Pancreas (tissue), 10 donors: ENCODE results near the gene NEUROG1. TPM values are rescaled to one million over a fixed set of nuclear protein-coding genes. Genes with fewer than 3 reads are reported as not detected.

Experiments used
- ATAC-seq, 4 donors: fragments of 200-7000 bp; cut with Tn5 transposase; one replicate each; pipeline versions ENCODE4 v1.8.0 to v1.9.1; 2020; ENCODE audit warnings: mild to moderate bottlenecking in 4 of 4, moderate library complexity in 4 of 4
- DNase-seq, 6 donors: peaks; one replicate each; pipeline ENCODE4 v3.0.0-alpha.2; 2020
- FAIRE-seq: peaks from 2 replicates; lab custom pipeline; 2012; peaks lifted over from hg19 to GRCh38; lab: Jason Lieb, UNC
- H3K27ac ChIP-seq, 4 donors: fragments of 200-600 bp; sonication (generic); 1 replicate in 3 of 4; 2 replicates in 1 of 4; pipeline versions ENCODE4 v1.5.0 to v1.8.0; 2020
- H3K27me3 ChIP-seq, 4 donors: fragments of 200-600 bp; one replicate each; pipeline ENCODE4 v1.8.0; 2021
- H3K36me3 ChIP-seq, 3 donors: fragments of 200-600 bp; sonication (generic) in 1 of 3; one replicate each; pipeline versions ENCODE4 v1.5.0 to v1.8.0; 2020 to 2021
- H3K4me1 ChIP-seq, 3 donors: fragments of 200-600 bp; one replicate each; pipeline ENCODE4 v1.8.0; 2021
- H3K4me3 ChIP-seq, 4 donors: fragments of 200-600 bp; sonication (generic) in 2 of 4; one replicate each; pipeline versions ENCODE4 v1.5.0 to v1.8.0; 2020 to 2021
- H3K9me3 ChIP-seq, 4 donors: fragments of 200-600 bp; one replicate each; pipeline ENCODE4 v1.8.0; 2021
- CTCF ChIP-seq, 4 donors: fragments of 200-600 bp; sonication (generic) in 3 of 4; IDR thresholded peaks; one replicate each; pipeline versions ENCODE4 v1.5.0 to v1.8.0; 2021; ENCODE audit warnings: antibody characterized with exemption in 4 of 4
- WGBS, 2 donors: extraction: QIAGEN DNeasy Blood & Tissue Kit; methylation state at CpG; one replicate each; pipeline ENCODE4 v1.1.7; 2013; 5-methylcytosine and 5-hydroxymethylcytosine counted together
- intact Hi-C, 3 donors: fragments of 100-400 bp; cut with DNase I; formaldehyde crosslinking; loops; one replicate each; pipeline versions ENCODE4 v1.11.1 to v1.14.2; 2022
- polyA plus RNA-seq, 2 donors: library from polyadenylated mRNA; stranded (reverse); fragments of 200-250 nt; gene quantifications; one replicate each; pipeline ENCODE4 v1.2.3, GENCODE V29; 2013
- total RNA-seq, 6 donors: library from RNA; stranded (reverse); fragmentation: NEBNext Ultra II Directional in 4 of 6; extraction: Animal tissue kit (Norgen Biotek cat#: 25700) in 4 of 6; gene quantifications; one replicate each; pipeline versions ENCODE4 v1.2.1 to v1.2.4, GENCODE V29; 2021 to 2023
- donor health status: healthy with polysubstance abuse.
- donor health status: DM: no; HTN: no; CAD: no; lungs with moderate emphysema.
- donor health status: DM: no; HTN: no; CAD: no.
- donor health status: control.
- donor health status: control.
- donor health status: Bipolar disorder and iron deficiency.
- donor health status: DM: yes; HTN: yes; CAD: no.
- donor health status: DM: no; HTN: no; CAD: no.
- donor health status: DM: no; HTN: no; CAD: no.
- donor health status: DM: yes; HTN: yes; CAD: no.

NEUROG1 gene
- total and polyA plus RNA-seq, 8 donors, result not detected

GRCh38 chr5:135509995-135510394, 25.8 kb downstream of the NEUROG1 start:
- Histone ChIP-seq H3K27ac (no peak overlapping the region), H3K4me3 (no peak overlapping the region), H3K36me3 (no peaks in the 10 kb centered on the region), H3K4me1 (no peaks in the 10 kb centered on the region), H3K27me3 (peaks cover 0 to 17% (median 2%) of the 10 kb centered on the region in 4 donors), H3K9me3 (no peaks in the 10 kb centered on the region)
- FAIRE-seq, result no peak
- no peak for DNase-seq
- no peak for ATAC-seq
- intact Hi-C loops, result no loop called here
- 59 to 72% methylated on average over 6 of the region's 6 CpGs for WGBS, 2 donors
- no peak for TF ChIP-seq CTCF (IDR thresholded peaks at IDR 0.05)

GRCh38 chr5:135508496-135509005, 27.2 kb downstream of the NEUROG1 start:
- H3K27me3 ChIP-seq, result peaks cover 0 to 27% (median 2%) of the 10 kb centered on the region in 4 donors
- no peak for FAIRE-seq
- H3K27ac ChIP-seq, result no peak overlapping the region
- intact Hi-C loops, result no loop called here
- no peaks in the 10 kb centered on the region for H3K36me3 ChIP-seq
- H3K4me1 ChIP-seq, result no peaks in the 10 kb centered on the region
- DNase-seq, result no peak
- no peaks in the 10 kb centered on the region for H3K9me3 ChIP-seq
- WGBS, 2 donors, result 2 to 4% methylated on average over 16 of the region's 16 CpGs
- no peak for ATAC-seq
- no peak for TF ChIP-seq CTCF (IDR thresholded peaks at IDR 0.05)
- no peak overlapping the region for H3K4me3 ChIP-seq

- intact Hi-C loops, result no loop called here
- H3K27ac ChIP-seq, result no peak overlapping the region
- FAIRE-seq (no peak), ATAC-seq (no peak), DNase-seq (no peak)
- H3K4me1 ChIP-seq, result no peaks in the 10 kb centered on the region
- H3K27me3 ChIP-seq, result peaks cover 0 to 26% (median 2%) of the 10 kb centered on the region in 4 donors
- H3K36me3 ChIP-seq, result no peaks in the 10 kb centered on the region
- H3K9me3 ChIP-seq, result no peaks in the 10 kb centered on the region
- no peak overlapping the region for H3K4me3 ChIP-seq
- no peak for TF ChIP-seq CTCF (IDR thresholded peaks at IDR 0.05)
- 33 to 48% methylated on average over 2 of the region's 2 CpGs for WGBS, 2 donors
Observed at GRCh38 chr5:135505973-135506372, 29.8 kb downstream of the NEUROG1 start.

- FAIRE-seq (no peak), DNase-seq (no peak), ATAC-seq (no peak)
- TF ChIP-seq CTCF (IDR thresholded peaks at IDR 0.05), result no peak
- Histone ChIP-seq H3K27ac (no peak overlapping the region), H3K4me1 (no peaks in the 10 kb centered on the region), H3K9me3 (no peaks in the 10 kb centered on the region), H3K27me3 (peaks cover 0 to 15% (median 0%) of the 10 kb centered on the region in 4 donors), H3K36me3 (no peaks in the 10 kb centered on the region), H3K4me3 (no peak overlapping the region)
- intact Hi-C loops, result no loop called here
- 84 to 87% methylated on average over 3 of the region's 3 CpGs for WGBS, 2 donors
Observed at GRCh38 chr5:135504376-135504775, 31.4 kb downstream of the NEUROG1 start.

- intact Hi-C loops, result no loop called here
Observed at GRCh38 chr5:135503871-135504270, 31.9 kb downstream of the NEUROG1 start.

More at GRCh38 chr5:135503871-135504270, 31.9 kb downstream of the NEUROG1 start:
- Histone ChIP-seq H3K36me3 (no peaks in the 10 kb centered on the region), H3K27me3 (peaks cover 0 to 15% (median 0%) of the 10 kb centered on the region in 4 donors), H3K9me3 (no peaks in the 10 kb centered on the region), H3K27ac (no peak overlapping the region), H3K4me3 (no peak overlapping the region), H3K4me1 (no peaks in the 10 kb centered on the region)
- 54 to 59% methylated on average over 4 of the region's 4 CpGs for WGBS, 2 donors
- DNase-seq (no peak), ATAC-seq (no peak), FAIRE-seq (no peak)
- TF ChIP-seq CTCF (IDR thresholded peaks at IDR 0.05), result no peak
